HL-60 (cell line): ENCODE results near the gene NEGR1.

Experiments used
- GABPA ChIP-seq: IDR thresholded peaks from 2 replicates; pipeline ENCODE4 v1.6.1; 2012; ENCODE audit warnings: low read depth
- TF ChIP-seq, protein P1 (sequence below): IDR thresholded peaks from one replicate; pipeline ENCODE4 v1.5.1; 2011; ENCODE audit warnings: low read length, control low read depth, inconsistent platforms; ENCODE audit not compliant: insufficient read depth
- TF ChIP-seq, protein P2 (sequence below): IDR thresholded peaks from 2 replicates; pipeline ENCODE4 v1.6.1; 2012; ENCODE audit warnings: low read depth; ENCODE audit not compliant: insufficient replicate concordance

DNA sequence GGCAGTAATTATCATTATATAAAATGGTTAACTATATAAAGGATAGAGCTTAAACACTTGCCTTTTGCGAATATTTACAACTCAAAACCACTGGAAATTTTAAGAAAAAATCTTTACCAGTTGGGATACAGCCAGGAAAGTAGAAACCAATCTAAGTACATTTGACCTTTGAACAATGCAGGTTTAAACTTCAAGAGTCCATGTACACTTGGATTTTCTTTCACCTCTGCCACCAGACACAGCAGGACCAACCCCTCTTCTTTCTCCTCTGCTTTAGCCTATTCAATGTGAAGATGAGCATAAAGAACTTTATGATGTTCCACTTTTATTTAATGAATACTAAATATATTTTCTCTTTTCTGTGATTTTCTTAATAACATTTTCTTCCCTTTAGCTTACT, 361.1 kb downstream of the NEGR1 start:
- TF ChIP-seq, protein P1, sequence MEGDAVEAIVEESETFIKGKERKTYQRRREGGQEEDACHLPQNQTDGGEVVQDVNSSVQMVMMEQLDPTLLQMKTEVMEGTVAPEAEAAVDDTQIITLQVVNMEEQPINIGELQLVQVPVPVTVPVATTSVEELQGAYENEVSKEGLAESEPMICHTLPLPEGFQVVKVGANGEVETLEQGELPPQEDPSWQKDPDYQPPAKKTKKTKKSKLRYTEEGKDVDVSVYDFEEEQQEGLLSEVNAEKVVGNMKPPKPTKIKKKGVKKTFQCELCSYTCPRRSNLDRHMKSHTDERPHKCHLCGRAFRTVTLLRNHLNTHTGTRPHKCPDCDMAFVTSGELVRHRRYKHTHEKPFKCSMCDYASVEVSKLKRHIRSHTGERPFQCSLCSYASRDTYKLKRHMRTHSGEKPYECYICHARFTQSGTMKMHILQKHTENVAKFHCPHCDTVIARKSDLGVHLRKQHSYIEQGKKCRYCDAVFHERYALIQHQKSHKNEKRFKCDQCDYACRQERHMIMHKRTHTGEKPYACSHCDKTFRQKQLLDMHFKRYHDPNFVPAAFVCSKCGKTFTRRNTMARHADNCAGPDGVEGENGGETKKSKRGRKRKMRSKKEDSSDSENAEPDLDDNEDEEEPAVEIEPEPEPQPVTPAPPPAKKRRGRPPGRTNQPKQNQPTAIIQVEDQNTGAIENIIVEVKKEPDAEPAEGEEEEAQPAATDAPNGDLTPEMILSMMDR = no peak
- TF ChIP-seq GABPA = no peak
- TF ChIP-seq, protein P2, sequence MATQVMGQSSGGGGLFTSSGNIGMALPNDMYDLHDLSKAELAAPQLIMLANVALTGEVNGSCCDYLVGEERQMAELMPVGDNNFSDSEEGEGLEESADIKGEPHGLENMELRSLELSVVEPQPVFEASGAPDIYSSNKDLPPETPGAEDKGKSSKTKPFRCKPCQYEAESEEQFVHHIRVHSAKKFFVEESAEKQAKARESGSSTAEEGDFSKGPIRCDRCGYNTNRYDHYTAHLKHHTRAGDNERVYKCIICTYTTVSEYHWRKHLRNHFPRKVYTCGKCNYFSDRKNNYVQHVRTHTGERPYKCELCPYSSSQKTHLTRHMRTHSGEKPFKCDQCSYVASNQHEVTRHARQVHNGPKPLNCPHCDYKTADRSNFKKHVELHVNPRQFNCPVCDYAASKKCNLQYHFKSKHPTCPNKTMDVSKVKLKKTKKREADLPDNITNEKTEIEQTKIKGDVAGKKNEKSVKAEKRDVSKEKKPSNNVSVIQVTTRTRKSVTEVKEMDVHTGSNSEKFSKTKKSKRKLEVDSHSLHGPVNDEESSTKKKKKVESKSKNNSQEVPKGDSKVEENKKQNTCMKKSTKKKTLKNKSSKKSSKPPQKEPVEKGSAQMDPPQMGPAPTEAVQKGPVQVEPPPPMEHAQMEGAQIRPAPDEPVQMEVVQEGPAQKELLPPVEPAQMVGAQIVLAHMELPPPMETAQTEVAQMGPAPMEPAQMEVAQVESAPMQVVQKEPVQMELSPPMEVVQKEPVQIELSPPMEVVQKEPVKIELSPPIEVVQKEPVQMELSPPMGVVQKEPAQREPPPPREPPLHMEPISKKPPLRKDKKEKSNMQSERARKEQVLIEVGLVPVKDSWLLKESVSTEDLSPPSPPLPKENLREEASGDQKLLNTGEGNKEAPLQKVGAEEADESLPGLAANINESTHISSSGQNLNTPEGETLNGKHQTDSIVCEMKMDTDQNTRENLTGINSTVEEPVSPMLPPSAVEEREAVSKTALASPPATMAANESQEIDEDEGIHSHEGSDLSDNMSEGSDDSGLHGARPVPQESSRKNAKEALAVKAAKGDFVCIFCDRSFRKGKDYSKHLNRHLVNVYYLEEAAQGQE = no peak
